H7 (cell line): ENCODE measurements around the gene KIF17. TPM values are rescaled to one million over a fixed set of nuclear protein-coding genes. Genes with fewer than 3 reads are reported as not detected.
A peak's percentile ranks its signal among the peaks of the same experiment; 100 is the strongest.
"Not testable (repeated sequence)": the region's sequence is repeated elsewhere in the genome, so short reads cannot be mapped to it uniquely, and the experiment has no call there.

ENCODE experiments used
- DNase-seq: peaks from one replicate; pipeline ENCODE4 v3.0.0; 2012
- H3K27me3 ChIP-seq: 2 replicates; pipeline ENCODE4 v1.6.0; 2011; ENCODE audit warnings: mild to moderate bottlenecking, low read length; ENCODE audit not compliant: control insufficient read depth, insufficient read depth
- H3K36me3 ChIP-seq: replicated peaks from 2 replicates; pipeline ENCODE4 v1.5.1; 2011; ENCODE audit warnings: low read length; ENCODE audit not compliant: control insufficient read depth, insufficient read depth
- H3K4me3 ChIP-seq: 2 replicates; pipeline ENCODE4 v1.5.1; 2011; ENCODE audit warnings: low read depth, mild to moderate bottlenecking, control low read depth, low read length, moderate library complexity; ENCODE audit not compliant: insufficient read depth
- total RNA-seq: library from RNA; depleted of rRNA; stranded (reverse); fragments of >200 nt; shearing (Covaris generic); gene quantifications from 2 replicates; pipeline ENCODE4 v1.2.3, GENCODE V29; 2014

Gene KIF17
- total RNA-seq, 1 experiment from 2014 or later, result 3.5 TPM

- no peak for DNase-seq
- Histone ChIP-seq H3K36me3 (peaks cover 2% of the 10 kb centered on the region), H3K4me3 (no peak overlapping the region), H3K27me3 (no peaks in the 10 kb centered on the region)
Observed at GRCh38 chr1:20682571-20683236, 35.1 kb downstream of the KIF17 start.

GRCh38 chr1:20681999-20682398, 35.8 kb downstream of the KIF17 start:
- no peak overlapping the region for H3K4me3 ChIP-seq
- no peak for DNase-seq
- H3K27me3 ChIP-seq, result no peaks in the 10 kb centered on the region
- peaks cover 2% of the 10 kb centered on the region for H3K36me3 ChIP-seq

- H3K27me3 ChIP-seq, result no peaks in the 10 kb centered on the region
- peaks cover 2% of the 10 kb centered on the region for H3K36me3 ChIP-seq
- no peak for DNase-seq
- no peak overlapping the region for H3K4me3 ChIP-seq
Observed at GRCh38 chr1:20680269-20680668, 37.5 kb downstream of the KIF17 start.

- Histone ChIP-seq H3K4me3 (no peak overlapping the region), H3K36me3 (peaks cover 2% of the 10 kb centered on the region), H3K27me3 (no peaks in the 10 kb centered on the region)
- no peak for DNase-seq
Observed at GRCh38 chr1:20678599-20678998, 39.2 kb downstream of the KIF17 start.

GRCh38 chr1:20673626-20674025, 44.2 kb downstream of the KIF17 start:
- H3K4me3 ChIP-seq, H3K27me3 ChIP-seq, H3K36me3 ChIP-seq, DNase-seq: not testable (repeated sequence)

GRCh38 chr1:20672265-20672632, 45.6 kb downstream of the KIF17 start:
- Histone ChIP-seq H3K4me3 (no peak overlapping the region), H3K27me3 (no peaks in the 10 kb centered on the region), H3K36me3 (peaks cover 4% of the 10 kb centered on the region)
- no peak for DNase-seq

GRCh38 chr1:20670936-20671335, 46.9 kb downstream of the KIF17 start:
- Histone ChIP-seq H3K36me3 (peaks cover 4% of the 10 kb centered on the region), H3K4me3 (no peak overlapping the region), H3K27me3 (no peaks in the 10 kb centered on the region)
- DNase-seq, result no peak

GRCh38 chr1:20668581-20668980, 49.2 kb downstream of the KIF17 start:
- DNase-seq, result no peak
- no peak overlapping the region for H3K4me3 ChIP-seq
- peaks cover 4% of the 10 kb centered on the region for H3K36me3 ChIP-seq
- no peaks in the 10 kb centered on the region for H3K27me3 ChIP-seq

GRCh38 chr1:20666804-20667203, 51.0 kb downstream of the KIF17 start:
- H3K4me3 ChIP-seq, result no peak overlapping the region
- no peak for DNase-seq
- H3K27me3 ChIP-seq, result no peaks in the 10 kb centered on the region
- peaks cover under 1% of the 10 kb centered on the region; the same call in 1 of the 2 replicates for H3K36me3 ChIP-seq

GRCh38 chr1:20666146-20666545, 51.7 kb downstream of the KIF17 start:
- no peak overlapping the region for H3K4me3 ChIP-seq
- no peak for DNase-seq
- H3K27me3 ChIP-seq, result no peaks in the 10 kb centered on the region
- no peaks in the 10 kb centered on the region; the same call in 1 of the 2 replicates for H3K36me3 ChIP-seq

GRCh38 chr1:20665726-20666125, 52.1 kb downstream of the KIF17 start:
- H3K27me3 ChIP-seq, result no peaks in the 10 kb centered on the region
- H3K36me3 ChIP-seq, result no peaks in the 10 kb centered on the region; the same call in 1 of the 2 replicates
- no peak for DNase-seq
- H3K4me3 ChIP-seq, result no peak overlapping the region

- Histone ChIP-seq H3K27me3 (no peaks in the 10 kb centered on the region), H3K4me3 (no peak overlapping the region), H3K36me3 (peaks cover 5% of the 10 kb centered on the region)
- DNase-seq, result no peak
Observed at GRCh38 chr1:20663969-20664715, 53.7 kb downstream of the KIF17 start.

GRCh38 chr1:20663365-20663764, 54.4 kb downstream of the KIF17 start:
- no peaks in the 10 kb centered on the region for H3K27me3 ChIP-seq
- peak; percentile 66 for DNase-seq
- no peak overlapping the region for H3K4me3 ChIP-seq
- peaks cover 6% of the 10 kb centered on the region for H3K36me3 ChIP-seq

GRCh38 chr1:20662110-20662475, 55.7 kb downstream of the KIF17 start:
- H3K4me3 ChIP-seq, result peak overlapping the region; percentile 90
- no peaks in the 10 kb centered on the region for H3K27me3 ChIP-seq
- no peak for DNase-seq
- H3K36me3 ChIP-seq, result peaks cover 15% of the 10 kb centered on the region
